HL-60 (cell line): ENCODE data around the gene SUCO.
"Not testable (repeated sequence)": the region's sequence is repeated elsewhere in the genome, so short reads cannot be mapped to it uniquely, and the experiment has no call there.

Source experiments
- DNase-seq, 2 experiments: peaks; one replicate each; pipeline ENCODE4 v3.0.0-alpha.2; 2010 to 2020; ENCODE audit warnings: low read depth in 1 of 2, low spot score in 1 of 2
- H3K27ac ChIP-seq: fragments of 250-450 bp; sonication (Bioruptor Pico); replicated peaks from 2 replicates; pipeline ENCODE4 v1.5.1; 2020; ENCODE audit warnings: mild to moderate bottlenecking, moderate library complexity
- H3K27me3 ChIP-seq: fragments of 250-450 bp; sonication (Bioruptor Pico); 2 replicates; pipeline ENCODE4 v1.5.1; 2021; ENCODE audit warnings: mild to moderate bottlenecking, moderate library complexity; ENCODE audit not compliant: insufficient read depth, poor library complexity, severe bottlenecking
- H3K4me3 ChIP-seq: replicated peaks from 2 replicates; pipeline ENCODE4 v1.5.1; 2011; ENCODE audit warnings: mild to moderate bottlenecking, control low read depth, low read length; ENCODE audit not compliant: insufficient read depth
- GABPA ChIP-seq: IDR thresholded peaks from 2 replicates; pipeline ENCODE4 v1.6.1; 2012; ENCODE audit warnings: low read depth
- POLR2AphosphoS5 ChIP-seq: IDR thresholded peaks from 2 replicates; pipeline ENCODE4 v1.6.1; 2012; ENCODE audit warnings: low read depth
- SPI1 ChIP-seq: IDR thresholded peaks from 2 replicates; pipeline ENCODE4 v1.6.1; 2012; ENCODE audit warnings: low read depth, mild to moderate bottlenecking, borderline replicate concordance
- TF ChIP-seq, protein P1 (sequence below): IDR thresholded peaks from 2 replicates; pipeline ENCODE4 v1.6.1; 2012; ENCODE audit warnings: low read depth; ENCODE audit not compliant: insufficient replicate concordance
- TF ChIP-seq, protein P2 (sequence below): IDR thresholded peaks from one replicate; pipeline ENCODE4 v1.5.1; 2011; ENCODE audit warnings: low read length, control low read depth, inconsistent platforms; ENCODE audit not compliant: insufficient read depth

The SUCO gene

DNA sequence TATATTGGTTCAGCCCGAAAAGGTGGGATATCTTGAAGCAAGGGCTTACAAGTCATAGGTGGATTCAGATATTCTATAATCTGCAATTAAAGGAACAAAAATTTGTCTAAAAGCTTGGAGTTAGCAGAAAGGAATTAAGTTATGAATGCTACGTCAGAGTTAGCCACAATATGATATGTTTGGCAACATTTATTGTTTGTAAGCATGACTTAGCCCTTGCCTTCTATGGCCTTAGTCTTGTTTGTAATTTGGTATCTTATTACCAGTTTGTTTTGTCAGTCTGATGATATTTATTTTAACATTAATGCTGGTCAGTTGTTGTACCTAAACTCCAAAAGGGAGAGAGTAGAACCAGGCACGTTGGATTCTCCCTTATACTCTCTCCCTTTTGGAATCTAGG, 43.1 kb upstream of the SUCO start:
- TF ChIP-seq GABPA, result no peak
- TF ChIP-seq POLR2AphosphoS5, result no peak
- TF ChIP-seq, protein P1, sequence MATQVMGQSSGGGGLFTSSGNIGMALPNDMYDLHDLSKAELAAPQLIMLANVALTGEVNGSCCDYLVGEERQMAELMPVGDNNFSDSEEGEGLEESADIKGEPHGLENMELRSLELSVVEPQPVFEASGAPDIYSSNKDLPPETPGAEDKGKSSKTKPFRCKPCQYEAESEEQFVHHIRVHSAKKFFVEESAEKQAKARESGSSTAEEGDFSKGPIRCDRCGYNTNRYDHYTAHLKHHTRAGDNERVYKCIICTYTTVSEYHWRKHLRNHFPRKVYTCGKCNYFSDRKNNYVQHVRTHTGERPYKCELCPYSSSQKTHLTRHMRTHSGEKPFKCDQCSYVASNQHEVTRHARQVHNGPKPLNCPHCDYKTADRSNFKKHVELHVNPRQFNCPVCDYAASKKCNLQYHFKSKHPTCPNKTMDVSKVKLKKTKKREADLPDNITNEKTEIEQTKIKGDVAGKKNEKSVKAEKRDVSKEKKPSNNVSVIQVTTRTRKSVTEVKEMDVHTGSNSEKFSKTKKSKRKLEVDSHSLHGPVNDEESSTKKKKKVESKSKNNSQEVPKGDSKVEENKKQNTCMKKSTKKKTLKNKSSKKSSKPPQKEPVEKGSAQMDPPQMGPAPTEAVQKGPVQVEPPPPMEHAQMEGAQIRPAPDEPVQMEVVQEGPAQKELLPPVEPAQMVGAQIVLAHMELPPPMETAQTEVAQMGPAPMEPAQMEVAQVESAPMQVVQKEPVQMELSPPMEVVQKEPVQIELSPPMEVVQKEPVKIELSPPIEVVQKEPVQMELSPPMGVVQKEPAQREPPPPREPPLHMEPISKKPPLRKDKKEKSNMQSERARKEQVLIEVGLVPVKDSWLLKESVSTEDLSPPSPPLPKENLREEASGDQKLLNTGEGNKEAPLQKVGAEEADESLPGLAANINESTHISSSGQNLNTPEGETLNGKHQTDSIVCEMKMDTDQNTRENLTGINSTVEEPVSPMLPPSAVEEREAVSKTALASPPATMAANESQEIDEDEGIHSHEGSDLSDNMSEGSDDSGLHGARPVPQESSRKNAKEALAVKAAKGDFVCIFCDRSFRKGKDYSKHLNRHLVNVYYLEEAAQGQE, result no peak
- TF ChIP-seq SPI1, result no peak
- TF ChIP-seq, protein P2, sequence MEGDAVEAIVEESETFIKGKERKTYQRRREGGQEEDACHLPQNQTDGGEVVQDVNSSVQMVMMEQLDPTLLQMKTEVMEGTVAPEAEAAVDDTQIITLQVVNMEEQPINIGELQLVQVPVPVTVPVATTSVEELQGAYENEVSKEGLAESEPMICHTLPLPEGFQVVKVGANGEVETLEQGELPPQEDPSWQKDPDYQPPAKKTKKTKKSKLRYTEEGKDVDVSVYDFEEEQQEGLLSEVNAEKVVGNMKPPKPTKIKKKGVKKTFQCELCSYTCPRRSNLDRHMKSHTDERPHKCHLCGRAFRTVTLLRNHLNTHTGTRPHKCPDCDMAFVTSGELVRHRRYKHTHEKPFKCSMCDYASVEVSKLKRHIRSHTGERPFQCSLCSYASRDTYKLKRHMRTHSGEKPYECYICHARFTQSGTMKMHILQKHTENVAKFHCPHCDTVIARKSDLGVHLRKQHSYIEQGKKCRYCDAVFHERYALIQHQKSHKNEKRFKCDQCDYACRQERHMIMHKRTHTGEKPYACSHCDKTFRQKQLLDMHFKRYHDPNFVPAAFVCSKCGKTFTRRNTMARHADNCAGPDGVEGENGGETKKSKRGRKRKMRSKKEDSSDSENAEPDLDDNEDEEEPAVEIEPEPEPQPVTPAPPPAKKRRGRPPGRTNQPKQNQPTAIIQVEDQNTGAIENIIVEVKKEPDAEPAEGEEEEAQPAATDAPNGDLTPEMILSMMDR, result no peak
- no peaks in the 10 kb centered on the region for H3K27me3 ChIP-seq
- H3K4me3 ChIP-seq, result no peak overlapping the region
- DNase-seq, result no peak
- H3K27ac ChIP-seq, result no peak overlapping the region

DNA sequence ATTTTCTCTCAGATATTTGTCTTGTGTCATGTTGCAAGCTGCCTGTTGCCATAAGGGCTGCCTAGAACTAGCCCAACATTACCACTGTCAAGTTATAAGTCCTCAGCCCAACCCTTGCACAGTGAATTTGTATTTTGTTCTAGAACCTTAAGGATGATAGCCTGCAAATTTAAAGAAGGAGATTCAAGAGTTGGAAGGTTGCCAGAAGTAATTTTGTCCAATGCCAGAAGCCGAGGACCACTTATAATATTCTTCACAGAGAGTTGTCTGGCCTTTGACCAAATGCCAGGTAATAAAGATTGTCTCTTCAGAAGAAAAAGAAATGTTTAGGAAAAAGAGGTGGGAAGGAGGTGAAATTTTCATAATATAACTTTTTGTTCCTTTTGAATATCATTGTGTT, 40.5 kb upstream of the SUCO start:
- no peak for TF ChIP-seq GABPA
- no peak for DNase-seq
- Histone ChIP-seq H3K27ac (no peak overlapping the region), H3K4me3 (no peak overlapping the region), H3K27me3 (no peaks in the 10 kb centered on the region)

DNA sequence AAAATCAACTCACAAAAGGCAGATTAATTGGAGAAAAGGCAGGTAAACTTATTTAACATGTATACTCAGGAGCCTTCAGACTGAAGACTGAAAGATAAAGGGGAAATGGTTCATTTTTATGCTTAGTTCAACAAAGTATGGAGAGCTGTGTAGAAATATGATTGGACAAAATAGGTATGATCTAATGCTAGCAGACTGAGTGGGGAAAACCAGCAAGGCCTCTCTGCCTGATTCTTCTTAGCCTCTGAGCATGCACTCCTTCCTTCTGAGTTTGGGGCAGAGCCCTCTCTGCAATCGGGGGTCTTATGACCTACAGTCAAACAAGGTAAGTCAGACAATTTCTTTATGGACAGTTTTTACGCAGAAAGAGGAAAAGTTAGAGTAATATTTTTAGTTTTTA, 38.8 kb upstream of the SUCO start:
- Histone ChIP-seq H3K27me3 (no peaks in the 10 kb centered on the region), H3K4me3 (no peak overlapping the region), H3K27ac (0 out of 2 replicates have a peak overlapping the region, but pooled peaks have one; percentile 7)
- DNase-seq, result no peak
- TF ChIP-seq GABPA, result no peak
- TF ChIP-seq, protein P1, result no peak
- TF ChIP-seq SPI1, result no peak
- TF ChIP-seq POLR2AphosphoS5, result no peak
- TF ChIP-seq, protein P2, result no peak

DNA sequence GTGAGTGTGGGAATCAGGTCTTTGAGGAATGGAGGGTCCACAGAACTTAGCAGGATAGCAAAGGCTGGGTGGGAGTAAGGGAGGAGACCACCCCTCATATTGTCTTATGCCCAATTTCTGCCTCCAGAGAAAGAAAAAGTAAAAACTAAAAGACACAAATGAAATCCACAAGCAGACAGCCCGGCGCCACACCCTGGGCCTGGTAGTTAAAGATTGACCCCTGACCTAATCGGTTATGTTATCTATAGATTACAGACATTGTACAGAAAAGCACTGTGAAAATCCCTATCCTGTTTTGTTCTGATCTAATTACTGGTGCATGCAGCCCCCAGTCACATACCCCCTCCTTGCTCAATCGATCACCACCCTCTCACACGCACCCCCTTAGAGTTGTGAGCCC, 36.8 kb upstream of the SUCO start:
- not testable (repeated sequence) for H3K4me3 ChIP-seq, H3K27me3 ChIP-seq, H3K27ac ChIP-seq, DNase-seq

DNA sequence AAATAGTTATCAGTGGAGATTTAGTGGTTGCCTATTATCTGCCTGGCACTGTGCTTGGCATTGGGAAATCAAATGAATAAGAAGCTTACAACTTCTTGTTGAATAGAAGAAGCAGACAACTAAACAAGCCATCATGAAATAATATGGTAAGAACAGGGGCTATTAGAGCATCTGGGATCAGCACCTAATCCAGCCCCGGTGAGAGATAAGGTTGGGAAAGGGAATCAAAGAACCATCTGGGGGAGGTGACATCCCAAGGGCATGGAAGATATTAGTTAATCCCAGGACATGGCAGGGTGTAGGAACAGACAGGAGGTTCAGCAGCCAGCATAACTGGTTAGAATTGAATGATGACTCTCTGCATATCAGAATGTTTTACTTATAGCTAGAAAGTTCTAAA, 36.3 kb upstream of the SUCO start:
- TF ChIP-seq, protein P2, result no peak
- TF ChIP-seq POLR2AphosphoS5 (no peak), SPI1 (no peak), GABPA (no peak)
- TF ChIP-seq, protein P1, result no peak

More for the DNA sequence above, 36.3 kb upstream of the SUCO start:
- no peak overlapping the region for H3K4me3 ChIP-seq
- no peaks in the 10 kb centered on the region for H3K27me3 ChIP-seq
- no peak for DNase-seq
- H3K27ac ChIP-seq, result peak overlapping the region; percentile 93
